SH-SY5Y (cell line): ENCODE data around the gene MRPL48.

Experiments used
- GATA2 ChIP-seq: IDR thresholded peaks from 2 replicates; pipeline ENCODE4 v1.6.1; 2011; ENCODE audit warnings: mild to moderate bottlenecking, low read depth, low read length
- GATA3 ChIP-seq: IDR thresholded peaks from 2 replicates; pipeline ENCODE4 v1.6.1; 2011; ENCODE audit warnings: low read depth, mild to moderate bottlenecking, low read length, moderate library complexity

DNA sequence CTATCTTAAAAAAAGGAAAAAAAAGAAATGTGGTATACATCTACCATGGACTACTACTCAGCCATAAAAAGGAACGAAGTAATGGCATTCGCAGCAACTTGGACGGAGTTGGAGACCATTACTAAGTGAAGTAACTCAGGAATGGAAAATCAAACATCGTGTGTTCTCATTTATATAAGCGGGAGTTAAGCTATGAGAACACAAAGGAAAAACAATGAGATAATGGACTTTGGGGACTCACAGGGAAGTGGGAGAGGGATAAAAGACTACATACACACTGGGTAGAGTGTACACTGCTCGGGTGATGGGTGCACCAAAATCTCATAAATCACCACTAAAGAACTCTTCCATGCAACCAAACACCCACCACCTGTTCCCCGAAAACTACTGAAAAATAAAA lies 38.6 kb upstream of the MRPL48 start:
- no peak for TF ChIP-seq GATA3
- TF ChIP-seq GATA2: no peak
